AG04450 (cell line): ENCODE data around the gene CLDND1. TPM values are rescaled to one million over a fixed set of nuclear protein-coding genes. Genes with fewer than 3 reads are reported as not detected.
"Not testable (repeated sequence)": the region's sequence is repeated elsewhere in the genome, so short reads cannot be mapped to it uniquely, and the experiment has no call there.

Experiments
- CTCF ChIA-PET: fragments of 300-600, 350-600 bp; formaldehyde crosslinking; extraction: SDS; loops from one replicate; lab custom pipeline; 2022; ENCODE audit warnings: antibody characterized with exemption, inconsistent platforms; lab: Charles Lee
- POLR2A ChIA-PET: fragments of 350-600 bp; formaldehyde crosslinking; extraction: SDS; loops from one replicate; lab custom pipeline; 2021; ENCODE audit warnings: antibody characterized with exemption, inconsistent platforms; lab: Yijun Ruan, JAX
- DNase-seq: peaks from one replicate; pipeline ENCODE4 v3.0.0-alpha.2; 2011; ENCODE audit warnings: low read depth, low spot score
- H3K27ac ChIP-seq: one replicate; pipeline ENCODE4 v1.5.1; 2012; ENCODE audit warnings: low read depth, low read length, control low read depth
- H3K27me3 ChIP-seq: one replicate; pipeline ENCODE4 v1.6.0; 2012; ENCODE audit warnings: low read length; ENCODE audit not compliant: control insufficient read depth, insufficient read depth
- H3K4me3 ChIP-seq: 2 replicates; pipeline ENCODE4 v1.5.1; 2011; ENCODE audit warnings: mild to moderate bottlenecking, low read depth, low read length, control low read depth
- H3K9me3 ChIP-seq: 2 replicates; pipeline ENCODE4 v1.5.1; 2012; ENCODE audit warnings: low read length; ENCODE audit not compliant: control insufficient read depth, insufficient read depth
- CTCF ChIP-seq: IDR thresholded peaks from 2 replicates; pipeline ENCODE4 v1.5.1; 2011; ENCODE audit warnings: low read depth, low read length, control low read depth, inconsistent platforms
- polyA plus RNA-seq: library from polyadenylated mRNA; depleted of rRNA; stranded (reverse); fragments of >200 nt; gene quantifications from 2 replicates; pipeline ENCODE4 v1.2.3, GENCODE V29; 2011

Gene CLDND1
- polyA plus RNA-seq, 1 experiment = 129 TPM

- Histone ChIP-seq H3K4me3 (no peak overlapping the region), H3K27me3 (no peaks in the 10 kb centered on the region), H3K9me3 (no peaks in the 10 kb centered on the region), H3K27ac (no peak overlapping the region)
- no peak for TF ChIP-seq CTCF
- no peak for DNase-seq
- ChIA-PET CTCF (interaction anchor here (0.6 kb wide), 1 partner anchor 96 kb away, joined by 4 read pairs; no protein-coding TSS in a partner anchor), POLR2A (no interaction called here)
These were observed 38.2 kb upstream of the CLDND1 start for GRCh38 chr3:98560911-98561310.

GRCh38 chr3:98559769-98560168 is 37.1 kb upstream of the CLDND1 start:
- CTCF ChIA-PET, H3K27me3 ChIP-seq, H3K4me3 ChIP-seq, H3K9me3 ChIP-seq, POLR2A ChIA-PET, DNase-seq, H3K27ac ChIP-seq: not testable (repeated sequence)

- Histone ChIP-seq H3K27me3 (no peaks in the 10 kb centered on the region), H3K9me3 (no peaks in the 10 kb centered on the region), H3K4me3 (no peak overlapping the region), H3K27ac (no peak overlapping the region)
- TF ChIP-seq CTCF = no peak
- DNase-seq = no peak
- ChIA-PET CTCF (interaction anchor here (0.6 to 1.1 kb wide), 2 partner anchors 14 to 369 kb away, joined by 3 read pairs; no protein-coding TSS in a partner anchor), POLR2A (no interaction called here)
These were observed 35.6 kb upstream of the CLDND1 start for GRCh38 chr3:98558100-98558827.

- CTCF ChIA-PET = interaction anchor here (1.1 kb wide), 1 partner anchor 15 kb away, joined by 3 read pairs; no protein-coding TSS in a partner anchor
- no peak for DNase-seq
- no peak overlapping the region for H3K27ac ChIP-seq
- no peak for TF ChIP-seq CTCF
- POLR2A ChIA-PET = no interaction called here
- H3K9me3 ChIP-seq = no peaks in the 10 kb centered on the region
- no peaks in the 10 kb centered on the region for H3K27me3 ChIP-seq
- no peak overlapping the region for H3K4me3 ChIP-seq
These were observed 34.8 kb upstream of the CLDND1 start for GRCh38 chr3:98557324-98558010.

GRCh38 chr3:98556164-98557130 is 33.7 kb upstream of the CLDND1 start:
- H3K27me3 ChIP-seq = no peaks in the 10 kb centered on the region
- H3K27ac ChIP-seq = no peak overlapping the region
- TF ChIP-seq CTCF = no peak
- H3K4me3 ChIP-seq = no peak overlapping the region
- DNase-seq = no peak
- H3K9me3 ChIP-seq = no peaks in the 10 kb centered on the region
- POLR2A ChIA-PET = no interaction called here
- CTCF ChIA-PET = no interaction called here
